ENCODE measurements around the gene AKIRIN2. TPM values are rescaled to one million over a fixed set of nuclear protein-coding genes. Genes with fewer than 3 reads are reported as not detected.

The AKIRIN2 gene
- polyA plus RNA-seq, 1 of the 3 experiments (the other 2 are of a cell fraction): 19.0 TPM

- H3F3A ChIP-seq (replicated peaks; ENCODE audit: insufficient read depth): peaks cover 6% of the 10 kb centered on the region
- H2AFZ ChIP-seq (ENCODE audit: low read depth): no peak overlapping the region
- H3K9ac ChIP-seq: no peak overlapping the region
- no peak for DNase-seq
- no peak overlapping the region for H3K4me2 ChIP-seq
- H3K27me3 ChIP-seq (ENCODE audit: insufficient read depth): no peaks in the 10 kb centered on the region
- H3K4me3 ChIP-seq (ENCODE audit: low read depth in 2 of 2, low read length in 1 of 2): no peak overlapping the region
- no peaks in the 10 kb centered on the region for H3K9me2 ChIP-seq
- H3K9me3 ChIP-seq: no peaks in the 10 kb centered on the region
- no peak overlapping the region for H3K27ac ChIP-seq (ENCODE audit: low read depth in 2 of 2, low read length in 1 of 2)
- peaks cover 17 to 37% of the 10 kb centered on the region in 2 experiments for H3K36me3 ChIP-seq (replicated peaks in 1 of 2; ENCODE audit: control insufficient read depth in 1 of 2, insufficient read depth in 2 of 2, low read length in 1 of 2)
- H3K4me1 ChIP-seq (ENCODE audit: control insufficient read depth in 1 of 2, insufficient read depth in 2 of 2, low read depth in 1 of 2, low read length in 1 of 2): peaks cover 0 to 20% of the 10 kb centered on the region in 2 experiments; a peak in 1 of 4 replicates
- H4K20me1 ChIP-seq (ENCODE audit: insufficient read depth): no peaks in the 10 kb centered on the region
- H3K79me2 ChIP-seq (ENCODE audit: insufficient read depth): no peaks in the 10 kb centered on the region
- POLR2A ChIA-PET: no interaction called here
- TF ChIP-seq IRF3 (IDR thresholded peaks at IDR 0.05; ENCODE audit: low read depth, low read length): no peak
- no peak for TF ChIP-seq TEAD4 (IDR thresholded peaks at IDR 0.05; ENCODE audit: borderline replicate concordance, insufficient read depth)
- no peak for TF ChIP-seq RAD21 (IDR thresholded peaks at IDR 0.05; ENCODE audit: low read length)
- TF ChIP-seq SIN3A (IDR thresholded peaks at IDR 0.05; ENCODE audit: borderline replicate concordance, low read depth, low read length): no peak
- TF ChIP-seq FOXM1 (IDR thresholded peaks at IDR 0.05; ENCODE audit: low read depth): no peak
- no peak for TF ChIP-seq CHD2 (IDR thresholded peaks at IDR 0.05; ENCODE audit: low read length, partially characterized antibody)
- no peak for TF ChIP-seq USF2 (IDR thresholded peaks at IDR 0.05; ENCODE audit: borderline replicate concordance, low read depth, low read length)
- no peak for TF ChIP-seq GATA2 (CRISPR knock-in tag; IDR thresholded peaks at IDR 0.05)
- no peak for TF ChIP-seq TAF1 (IDR thresholded peaks at IDR 0.05; ENCODE audit: borderline replicate concordance, low read depth, low read length)
- no peak for TF ChIP-seq RXRA (IDR thresholded peaks at IDR 0.05; ENCODE audit: borderline replicate concordance, low read depth)
- TF ChIP-seq MEF2A (IDR thresholded peaks at IDR 0.05; ENCODE audit: borderline replicate concordance, low read depth): no peak
- TF ChIP-seq EP300 (IDR thresholded peaks at IDR 0.05; ENCODE audit: borderline replicate concordance in 1 of 2, low read depth in 1 of 2, low read length in 1 of 2): no peak
- no peak for TF ChIP-seq ELF1 (IDR thresholded peaks at IDR 0.05)
- no peak for TF ChIP-seq CTCF (IDR thresholded peaks at IDR 0.05)
- TF ChIP-seq FOSL2 (IDR thresholded peaks at IDR 0.05; ENCODE audit: borderline replicate concordance, low read depth): no peak
- TF ChIP-seq USF1 (IDR thresholded peaks at IDR 0.05; ENCODE audit: borderline replicate concordance, low read depth): no peak
- TF ChIP-seq PBX3 (IDR thresholded peaks at IDR 0.05): no peak
- 93% methylated on average over 1 of the region's 1 CpG for WGBS (ENCODE audit: low lambda C conversion rate)
- CTCF ChIA-PET: interaction anchor here (1.1 kb wide), 1 partner anchor 25 kb away, joined by 4 read pairs; no protein-coding TSS in a partner anchor
These were observed 47.9 kb downstream of the AKIRIN2 start for GRCh38 chr6:87654122-87654521.

Measured in SK-N-SH (cell line).